Central memory CD8-positive, alpha-beta T cell (primary cell): ENCODE measurements around the gene CFAP251.
"Not testable (repeated sequence)": the region's sequence is repeated elsewhere in the genome, so short reads cannot be mapped to it uniquely, and the experiment has no call there.

Source experiments
- ATAC-seq: fragments of 150-1000 bp; cut with Tn5 transposase; replicated peaks from 2 replicates; pipeline ENCODE4 v1.10.0; 2022; ENCODE audit warnings: mild to moderate bottlenecking, moderate FRiP score, moderate number of reproducible peaks; ENCODE audit not compliant: poor library complexity, severe bottlenecking; ENCODE audit errors: extremely low read depth
- DNase-seq, 2 donors: peaks; one replicate each; pipeline ENCODE4 v3.0.0; 2021; ENCODE audit warnings: low spot score in 2 of 2
- H3K27ac Mint-ChIP-seq: one replicate; pipeline ENCODE4 v1.8.0; 2022; ENCODE audit warnings: low read depth, mild to moderate bottlenecking, moderate library complexity, mixed read lengths
- H3K27me3 Mint-ChIP-seq: one replicate; pipeline ENCODE4 v1.8.0; 2022; ENCODE audit warnings: mixed read lengths
- H3K36me3 Mint-ChIP-seq: one replicate; pipeline ENCODE4 v1.8.0; 2022; ENCODE audit warnings: mild to moderate bottlenecking, moderate library complexity, mixed read lengths; ENCODE audit not compliant: insufficient read depth
- H3K4me1 Mint-ChIP-seq: one replicate; pipeline ENCODE4 v1.8.0; 2022; ENCODE audit warnings: mixed read lengths
- H3K4me3 Mint-ChIP-seq: one replicate; pipeline ENCODE4 v1.8.0; 2022; ENCODE audit warnings: mild to moderate bottlenecking, moderate library complexity, mixed read lengths
- H3K9me3 Mint-ChIP-seq: one replicate; pipeline ENCODE4 v1.8.0; 2022; ENCODE audit warnings: mixed read lengths

Gene CFAP251

GRCh38 chr12:122028165-122028904 is 109.9 kb downstream of the CFAP251 start:
- Mint-ChIP-seq H3K27me3 (peaks cover 21% of the 10 kb centered on the region), H3K27ac (peak overlapping the region; percentile 25), H3K4me3 (peak overlapping the region; percentile 53), H3K9me3 (no peaks in the 10 kb centered on the region), H3K4me1 (peaks cover 18% of the 10 kb centered on the region), H3K36me3 (no peaks in the 10 kb centered on the region)
- no peak for ATAC-seq
- DNase-seq: no peak

DNA sequence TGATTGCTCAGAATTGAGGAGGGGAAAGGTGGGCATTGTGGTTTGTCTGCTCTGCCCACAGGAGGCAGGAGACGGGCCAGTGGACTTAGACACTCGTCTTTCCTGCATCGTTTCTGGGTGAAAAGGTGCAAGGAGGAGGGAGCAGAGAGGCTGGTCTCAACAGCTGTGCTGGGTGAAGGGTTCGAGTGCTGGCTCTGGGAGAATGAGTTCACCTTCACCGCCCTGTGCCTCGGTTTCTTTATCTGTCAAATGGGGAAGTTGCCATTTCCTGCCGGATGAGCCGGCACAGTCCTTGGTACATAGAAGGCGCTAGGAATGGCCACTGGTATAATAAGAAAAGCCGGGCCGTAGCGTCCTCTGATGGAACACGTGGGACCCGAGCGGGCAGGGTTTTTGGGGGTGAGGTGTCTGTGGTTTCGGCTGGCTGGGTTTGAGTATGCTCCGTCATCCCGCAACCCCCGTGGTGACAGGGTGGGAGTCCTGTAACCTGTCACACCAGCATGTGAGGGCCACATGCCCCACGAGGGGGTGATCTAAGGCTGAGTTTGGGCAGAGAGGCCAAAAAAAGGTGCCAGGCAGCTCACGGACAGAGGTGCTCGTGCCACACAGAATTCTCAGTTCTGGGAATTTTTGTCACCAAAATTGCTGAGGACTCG is 110.6 kb downstream of the CFAP251 start:
- peak; percentile 31 to 32 for DNase-seq

DNA sequence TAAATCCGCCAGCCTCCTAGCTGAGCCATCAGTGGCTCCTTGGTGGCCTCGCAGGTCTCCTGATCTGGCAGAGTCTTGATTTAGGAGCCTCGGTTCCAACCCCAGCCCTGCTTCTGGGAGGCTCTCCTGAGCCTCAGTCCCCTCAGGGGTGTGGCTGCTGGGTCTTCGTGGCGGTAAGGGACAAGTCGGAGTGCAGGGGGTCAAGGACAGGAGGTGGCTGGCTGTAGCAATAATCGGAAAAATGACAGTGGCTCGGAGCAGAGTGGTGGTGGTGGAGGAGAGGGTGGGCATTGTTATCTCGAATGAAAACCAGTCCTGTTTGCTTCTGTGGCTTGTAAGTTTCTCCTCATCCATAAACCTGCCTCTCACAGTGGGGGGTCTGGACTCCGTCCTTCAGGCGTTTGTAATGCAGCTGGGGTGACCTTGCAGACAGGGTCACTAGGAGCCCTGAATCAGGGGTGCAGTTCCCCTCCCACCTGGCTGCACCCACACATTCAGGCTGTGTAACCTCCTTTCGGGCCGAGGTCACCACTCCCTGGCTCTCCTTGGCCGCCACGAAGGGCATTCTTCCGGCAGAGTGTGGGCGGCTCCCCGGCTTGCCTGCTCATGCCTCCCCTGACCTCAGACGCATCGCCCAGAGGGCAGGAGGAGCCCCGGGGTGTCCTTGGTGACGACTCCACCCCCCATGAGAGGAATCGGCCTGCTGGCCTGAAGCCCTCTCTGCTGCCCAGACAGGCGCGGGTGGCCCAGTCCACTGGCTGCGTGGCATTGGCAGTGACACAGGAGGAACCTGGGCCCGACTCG is 111.4 kb downstream of the CFAP251 start:
- ATAC-seq: peak; percentile 25
- peak overlapping the region; percentile 25 for H3K27ac Mint-ChIP-seq
- H3K9me3 Mint-ChIP-seq: no peaks in the 10 kb centered on the region
- H3K4me1 Mint-ChIP-seq: peaks cover 18% of the 10 kb centered on the region
- peak overlapping the region; percentile 53 for H3K4me3 Mint-ChIP-seq
- DNase-seq: no peak
- H3K27me3 Mint-ChIP-seq: peaks cover 21% of the 10 kb centered on the region
- no peaks in the 10 kb centered on the region for H3K36me3 Mint-ChIP-seq

More for the DNA sequence above, 110.6 kb downstream of the CFAP251 start:
- Mint-ChIP-seq H3K27ac (peak overlapping the region; percentile 25), H3K4me1 (peaks cover 18% of the 10 kb centered on the region), H3K4me3 (peak overlapping the region; percentile 53), H3K9me3 (no peaks in the 10 kb centered on the region), H3K36me3 (no peaks in the 10 kb centered on the region), H3K27me3 (peaks cover 21% of the 10 kb centered on the region)
- peak; percentile 57 for ATAC-seq

DNA sequence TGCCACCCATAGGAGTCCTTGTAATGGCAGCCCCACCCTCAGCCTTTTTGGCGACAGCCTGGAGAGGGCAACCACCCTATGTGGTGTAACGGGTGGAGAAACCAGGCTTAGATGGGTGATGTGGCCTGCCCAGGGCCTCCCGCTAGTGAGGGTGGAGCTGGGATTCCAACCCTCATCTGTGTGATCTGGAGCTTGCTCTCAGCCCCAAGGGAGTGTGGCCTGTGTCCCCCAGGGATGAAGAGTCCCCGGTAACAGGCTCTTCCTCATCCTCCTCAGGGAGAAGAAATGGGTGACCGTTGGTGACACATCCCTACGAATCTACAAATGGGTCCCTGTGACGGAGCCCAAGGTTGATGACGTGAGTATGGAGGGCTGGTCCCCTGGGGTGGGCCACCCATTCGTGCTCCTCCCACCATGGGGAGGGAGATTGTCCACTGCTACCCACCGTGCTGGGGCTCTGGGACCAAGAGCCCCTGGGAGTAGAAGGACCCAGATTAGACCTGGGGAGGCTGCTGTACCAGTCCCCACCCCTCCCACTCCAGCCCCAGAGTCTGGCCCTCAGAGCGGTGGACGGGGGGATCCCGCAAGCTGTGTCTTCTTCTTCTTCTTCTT is 112.1 kb downstream of the CFAP251 start:
- Mint-ChIP-seq H3K36me3 (no peaks in the 10 kb centered on the region), H3K27ac (no peak overlapping the region), H3K4me1 (peaks cover 18% of the 10 kb centered on the region), H3K4me3 (no peak overlapping the region), H3K9me3 (no peaks in the 10 kb centered on the region), H3K27me3 (peaks cover 21% of the 10 kb centered on the region)
- ATAC-seq (no peak), DNase-seq (no peak)

- Mint-ChIP-seq H3K36me3 (peaks cover 4% of the 10 kb centered on the region), H3K9me3 (no peaks in the 10 kb centered on the region), H3K4me1 (peaks cover 18% of the 10 kb centered on the region), H3K27me3 (peaks cover 21% of the 10 kb centered on the region), H3K4me3 (no peak overlapping the region), H3K27ac (peak overlapping the region; percentile 55)
- DNase-seq (no peak), ATAC-seq (peak; percentile 41)
These were observed 113.2 kb downstream of the CFAP251 start for GRCh38 chr12:122031342-122032216.

GRCh38 chr12:122032580-122032979 is 114.2 kb downstream of the CFAP251 start:
- Mint-ChIP-seq H3K4me1 (peaks cover 18% of the 10 kb centered on the region), H3K27me3 (peaks cover 21% of the 10 kb centered on the region), H3K36me3 (peaks cover 6% of the 10 kb centered on the region), H3K27ac (no peak overlapping the region), H3K4me3 (no peak overlapping the region), H3K9me3 (no peaks in the 10 kb centered on the region)
- DNase-seq: no peak
- no peak for ATAC-seq

GRCh38 chr12:122035292-122035691 is 116.9 kb downstream of the CFAP251 start:
- H3K36me3 Mint-ChIP-seq: peaks cover 8% of the 10 kb centered on the region
- ATAC-seq (no peak), DNase-seq (no peak)
- H3K27me3 Mint-ChIP-seq: no peaks in the 10 kb centered on the region
- no peaks in the 10 kb centered on the region for H3K9me3 Mint-ChIP-seq
- H3K4me1 Mint-ChIP-seq: no peaks in the 10 kb centered on the region
- H3K27ac Mint-ChIP-seq: no peak overlapping the region
- H3K4me3 Mint-ChIP-seq: no peak overlapping the region

DNA sequence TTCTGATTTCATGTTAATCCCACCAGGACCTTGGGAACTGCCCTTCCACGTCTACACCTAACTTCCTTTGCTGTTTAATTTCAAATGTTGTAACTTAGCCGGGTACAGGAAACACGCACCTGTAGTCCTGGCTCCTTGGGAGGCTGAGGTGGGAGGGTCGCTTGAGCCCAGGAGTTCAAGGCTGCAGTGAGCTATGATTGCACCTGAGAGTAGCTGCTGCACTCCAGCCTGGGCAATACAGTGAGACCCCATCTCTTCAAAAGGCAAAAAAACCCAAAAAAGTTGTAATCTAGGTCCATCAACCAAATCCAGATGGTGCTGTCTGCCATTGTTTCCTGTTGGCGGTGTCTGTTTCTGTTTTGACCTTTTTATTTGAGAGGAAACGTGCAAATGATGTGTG is 117.8 kb downstream of the CFAP251 start:
- no peak for DNase-seq
- Mint-ChIP-seq H3K36me3 (peaks cover 8% of the 10 kb centered on the region), H3K27ac (no peak overlapping the region), H3K9me3 (no peaks in the 10 kb centered on the region), H3K4me1 (no peaks in the 10 kb centered on the region), H3K27me3 (no peaks in the 10 kb centered on the region), H3K4me3 (no peak overlapping the region)
- no peak for ATAC-seq

DNA sequence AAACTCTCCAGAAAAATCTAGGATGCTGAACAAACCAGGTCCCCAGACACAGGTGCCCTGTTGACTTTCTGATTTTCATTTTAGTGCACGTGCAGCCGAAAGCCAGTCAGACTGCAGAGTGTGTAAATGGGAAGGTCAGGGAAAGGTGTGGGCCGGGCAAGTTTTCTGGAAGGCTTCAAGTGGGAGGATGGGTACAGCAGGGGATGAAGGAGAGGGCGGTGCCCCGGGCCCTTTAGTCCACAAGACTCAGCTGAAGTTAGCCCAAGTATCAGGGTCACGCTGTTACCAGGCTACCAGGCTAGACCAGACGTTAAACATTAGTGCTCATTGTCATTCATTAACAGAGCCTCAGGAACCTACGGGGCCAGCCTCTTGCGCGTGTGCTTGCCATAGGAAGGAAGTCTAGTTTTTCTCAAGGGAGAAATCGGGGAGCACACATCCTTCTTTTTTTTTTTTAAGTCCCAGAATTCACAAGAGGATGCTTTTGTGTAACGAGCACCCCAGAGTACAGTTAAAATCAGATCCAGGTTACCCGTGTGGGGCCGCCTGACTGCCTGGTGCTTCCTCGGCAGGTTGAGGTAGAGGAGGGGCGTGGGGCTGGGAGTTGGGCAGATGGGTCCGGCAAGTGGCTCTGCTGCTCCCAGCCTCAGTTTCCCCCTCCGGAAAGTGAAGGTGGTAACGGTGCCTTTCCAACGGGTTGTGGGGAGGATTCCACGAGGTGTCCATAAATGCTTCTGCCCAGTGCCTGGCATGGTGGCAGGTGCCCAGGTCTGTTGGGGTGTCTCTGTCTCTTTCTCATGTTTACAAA is 122.4 kb downstream of the CFAP251 start:
- no peak overlapping the region for H3K4me3 Mint-ChIP-seq
- H3K36me3 Mint-ChIP-seq: peaks cover 15% of the 10 kb centered on the region
- H3K9me3 Mint-ChIP-seq: no peaks in the 10 kb centered on the region
- no peak for DNase-seq
- no peak for ATAC-seq
- no peak overlapping the region for H3K27ac Mint-ChIP-seq
- H3K4me1 Mint-ChIP-seq: no peaks in the 10 kb centered on the region
- H3K27me3 Mint-ChIP-seq: no peaks in the 10 kb centered on the region

- not testable (repeated sequence) for H3K27me3 Mint-ChIP-seq, H3K9me3 Mint-ChIP-seq, H3K4me3 Mint-ChIP-seq, H3K27ac Mint-ChIP-seq, H3K4me1 Mint-ChIP-seq, DNase-seq, ATAC-seq
- H3K36me3 Mint-ChIP-seq: peaks cover 16% of the 10 kb centered on the region
These were observed 123.1 kb downstream of the CFAP251 start for GRCh38 chr12:122041458-122041857.

GRCh38 chr12:122042910-122043309 is 124.5 kb downstream of the CFAP251 start:
- Mint-ChIP-seq H3K36me3 (peaks cover 12% of the 10 kb centered on the region), H3K4me3 (no peak overlapping the region), H3K4me1 (no peaks in the 10 kb centered on the region), H3K9me3 (no peaks in the 10 kb centered on the region), H3K27me3 (no peaks in the 10 kb centered on the region), H3K27ac (no peak overlapping the region)
- DNase-seq: no peak
- ATAC-seq: no peak
